Measurements from ENCODE around the gene TEX19. TPM values are rescaled to one million over a fixed set of nuclear protein-coding genes. Genes with fewer than 3 reads are reported as not detected.

Gene TEX19
- polyA plus RNA-seq, 3 donors = not detected

GRCh38 chr17:82384051-82384729 is 25.1 kb downstream of the TEX19 start:
- no peak for DNase-seq (ENCODE audit: extremely low read depth in 1 of 11, low read depth in 9 of 11, low spot score in 4 of 11)

DNA sequence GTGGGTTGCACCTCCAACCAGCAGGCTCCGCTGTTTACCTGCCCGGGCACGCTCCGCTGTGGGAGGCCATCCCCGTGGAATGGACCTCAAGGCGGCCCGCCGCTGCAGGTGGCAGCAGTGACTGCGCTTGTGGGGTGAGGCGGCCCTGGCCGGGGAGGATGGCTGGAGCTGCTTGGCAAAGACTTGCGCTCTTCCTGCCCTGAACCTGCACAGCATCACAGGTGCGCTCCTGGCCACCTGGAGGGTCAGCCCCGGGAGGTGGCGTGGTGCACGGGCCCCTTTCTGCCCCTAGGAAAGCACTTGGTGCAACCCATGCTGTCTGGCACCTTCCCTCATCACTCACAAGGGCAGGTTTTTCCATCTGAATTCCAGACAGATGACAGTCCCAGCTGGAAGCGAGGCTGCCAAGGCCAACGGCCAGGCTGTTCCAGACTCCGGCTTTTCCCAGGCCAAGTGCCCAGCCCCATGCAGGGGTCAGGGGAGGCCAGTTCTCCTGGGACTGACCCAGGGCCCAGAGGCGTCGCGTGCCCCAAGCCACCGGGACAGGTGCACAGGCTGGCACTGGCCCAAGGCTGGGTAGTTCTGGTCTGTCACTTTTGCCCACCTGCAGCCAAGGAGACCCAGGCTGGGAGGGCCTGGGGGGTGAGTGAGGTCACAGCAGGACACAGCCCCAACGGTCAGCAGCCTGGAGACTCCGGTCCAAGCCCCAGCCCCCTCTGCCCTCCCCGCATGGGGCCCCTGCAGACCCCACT is 25.9 kb downstream of the TEX19 start:
- DNase-seq (ENCODE audit: extremely low read depth in 1 of 11, low read depth in 9 of 11, low spot score in 4 of 11) = no peak

DNA sequence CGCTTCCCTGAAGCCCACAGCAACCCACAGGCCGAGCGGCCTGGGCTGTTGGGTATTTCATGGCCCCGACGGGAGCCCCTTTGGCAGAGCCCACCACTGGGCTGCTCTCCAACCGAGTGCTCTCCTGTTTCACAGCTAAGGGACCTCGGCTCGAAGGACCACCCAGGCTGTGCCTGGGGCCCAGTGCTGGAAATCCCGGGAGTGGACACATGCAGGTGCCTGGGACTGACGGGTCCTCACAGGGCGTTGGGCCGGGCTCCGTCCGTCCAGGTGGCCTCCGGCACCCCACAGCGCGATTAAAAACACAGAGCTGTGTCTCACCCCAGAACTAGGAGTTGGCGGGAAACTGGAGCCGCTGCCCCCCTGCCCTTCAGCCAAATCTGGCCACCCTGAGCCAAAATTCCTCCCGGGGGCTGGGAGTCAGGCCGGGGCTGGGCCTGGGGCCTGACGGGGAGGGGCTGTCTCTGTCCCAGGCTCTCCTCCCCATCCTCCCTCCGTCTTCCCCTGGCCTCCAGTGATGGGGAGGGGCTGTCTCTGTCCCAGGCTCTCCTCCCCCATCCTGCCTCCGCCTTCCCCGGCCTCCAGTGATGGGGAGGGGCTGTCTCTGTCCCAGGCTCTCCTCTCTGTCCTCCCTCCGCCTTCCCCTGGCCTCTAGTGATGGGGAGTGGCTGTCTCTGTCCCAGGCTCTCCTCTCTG is 26.7 kb downstream of the TEX19 start:
- DNase-seq (ENCODE audit: extremely low read depth in 1 of 11, low read depth in 9 of 11, low spot score in 4 of 11) = no peak

GRCh38 chr17:82386255-82386831 is 27.3 kb downstream of the TEX19 start:
- no peak for DNase-seq (ENCODE audit: extremely low read depth in 1 of 11, low read depth in 9 of 11, low spot score in 4 of 11)

- no peak for DNase-seq (ENCODE audit: extremely low read depth in 1 of 11, low read depth in 9 of 11, low spot score in 4 of 11)
These were observed 28.0 kb downstream of the TEX19 start for GRCh38 chr17:82386881-82387704.

GRCh38 chr17:82387705-82388106 is 28.7 kb downstream of the TEX19 start:
- no peak for DNase-seq (ENCODE audit: extremely low read depth in 1 of 11, low read depth in 9 of 11, low spot score in 4 of 11)

- DNase-seq (ENCODE audit: extremely low read depth in 1 of 11, low read depth in 9 of 11, low spot score in 4 of 11) = no peak
These were observed 29.3 kb downstream of the TEX19 start for GRCh38 chr17:82388223-82388921.

DNA sequence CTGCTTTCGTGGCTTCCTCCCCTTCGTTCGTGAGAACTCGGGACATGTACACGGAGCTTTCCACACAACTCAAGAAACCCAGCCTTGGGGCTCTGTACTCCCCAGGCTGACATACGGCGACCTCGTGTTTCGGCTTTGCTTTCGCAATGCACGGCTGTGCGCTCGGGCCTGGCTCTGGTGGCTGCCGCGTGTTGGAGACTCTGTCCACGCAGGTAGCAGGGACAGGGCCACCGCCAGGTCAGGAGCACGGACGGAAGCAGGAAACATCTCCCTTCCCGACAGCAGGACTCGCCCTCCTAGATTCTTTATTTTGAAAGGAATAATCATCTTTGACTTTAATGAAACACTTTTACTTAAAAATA is 29.9 kb downstream of the TEX19 start:
- no peak for DNase-seq (ENCODE audit: extremely low read depth in 1 of 11, low read depth in 9 of 11, low spot score in 4 of 11)

- DNase-seq (ENCODE audit: extremely low read depth in 1 of 11, low read depth in 9 of 11, low spot score in 4 of 11) = no peak
These were observed 30.3 kb downstream of the TEX19 start for GRCh38 chr17:82389379-82389778.

DNA sequence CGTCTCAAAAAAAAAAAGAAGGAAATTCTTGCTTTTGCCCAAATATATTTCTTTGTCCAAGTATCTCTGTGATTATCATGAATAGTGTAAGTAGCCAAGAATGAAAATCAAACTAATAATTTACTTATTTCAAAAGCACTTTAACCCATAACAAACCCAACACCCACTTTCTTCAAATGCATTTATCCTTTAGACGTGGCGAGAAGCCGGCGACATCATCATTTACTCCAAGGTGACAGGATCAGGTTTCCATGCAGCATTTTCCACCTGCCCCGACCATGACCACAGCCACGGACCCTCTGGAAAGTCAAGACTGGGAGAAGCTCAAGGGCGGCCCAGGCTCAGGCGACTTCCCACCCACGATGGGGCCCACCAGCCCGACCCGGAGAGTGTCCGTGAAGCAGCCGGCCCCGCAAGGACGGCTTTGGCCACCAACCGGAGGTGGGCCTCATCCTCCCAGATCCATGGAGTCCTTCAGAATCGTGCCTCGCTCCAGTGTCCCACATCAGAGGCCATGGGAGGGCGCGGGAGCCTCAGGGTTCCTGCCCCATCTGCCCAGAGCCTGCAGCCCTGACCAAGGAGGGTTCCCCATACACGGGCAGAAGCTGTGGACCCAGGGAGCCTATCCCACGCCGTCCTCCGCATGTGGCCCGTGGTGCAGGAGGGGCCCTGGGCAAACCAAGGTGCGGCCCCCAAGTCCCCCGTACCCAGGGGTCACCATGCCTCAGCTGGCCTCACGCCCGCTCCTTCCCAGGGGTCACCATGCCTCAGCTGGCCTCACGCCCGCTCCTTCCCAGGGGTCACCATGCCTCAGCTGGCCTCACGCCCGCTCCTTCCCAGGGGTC is 31.2 kb downstream of the TEX19 start:
- no peak for DNase-seq (ENCODE audit: extremely low read depth in 1 of 11, low read depth in 9 of 11, low spot score in 4 of 11)

DNA sequence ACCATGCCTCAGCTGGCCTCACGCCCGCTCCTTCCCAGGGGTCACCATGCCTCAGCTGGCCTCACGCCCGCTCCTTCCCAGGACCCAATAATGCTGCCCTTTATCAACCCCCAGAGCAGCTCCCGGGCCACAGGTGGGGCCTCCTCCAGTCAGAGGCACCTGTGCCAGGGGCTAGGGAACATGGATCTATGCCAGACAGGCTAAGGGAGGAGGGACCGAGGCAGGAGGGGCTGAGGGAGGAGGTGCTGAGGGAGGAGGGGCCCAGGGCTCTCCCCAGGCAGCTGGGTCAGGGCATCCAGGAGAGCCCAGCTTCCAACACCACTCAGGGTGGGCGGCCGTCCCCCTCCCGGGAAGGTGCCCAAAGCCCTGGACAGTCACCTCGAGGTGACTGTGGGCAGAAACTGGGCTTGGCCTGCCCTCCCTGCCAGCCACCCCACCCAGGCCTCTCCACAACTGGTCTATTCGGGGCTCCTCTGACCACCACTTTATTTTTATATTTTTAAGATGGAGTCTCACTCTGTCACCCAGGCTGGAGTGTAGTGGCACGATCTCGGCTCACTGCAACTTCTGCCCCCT is 31.9 kb downstream of the TEX19 start:
- DNase-seq (ENCODE audit: extremely low read depth in 1 of 11, low read depth in 9 of 11, low spot score in 4 of 11) = no peak

GRCh38 chr17:82391496-82392066 is 32.5 kb downstream of the TEX19 start:
- DNase-seq (ENCODE audit: extremely low read depth in 1 of 11, low read depth in 9 of 11, low spot score in 4 of 11) = no peak

DNA sequence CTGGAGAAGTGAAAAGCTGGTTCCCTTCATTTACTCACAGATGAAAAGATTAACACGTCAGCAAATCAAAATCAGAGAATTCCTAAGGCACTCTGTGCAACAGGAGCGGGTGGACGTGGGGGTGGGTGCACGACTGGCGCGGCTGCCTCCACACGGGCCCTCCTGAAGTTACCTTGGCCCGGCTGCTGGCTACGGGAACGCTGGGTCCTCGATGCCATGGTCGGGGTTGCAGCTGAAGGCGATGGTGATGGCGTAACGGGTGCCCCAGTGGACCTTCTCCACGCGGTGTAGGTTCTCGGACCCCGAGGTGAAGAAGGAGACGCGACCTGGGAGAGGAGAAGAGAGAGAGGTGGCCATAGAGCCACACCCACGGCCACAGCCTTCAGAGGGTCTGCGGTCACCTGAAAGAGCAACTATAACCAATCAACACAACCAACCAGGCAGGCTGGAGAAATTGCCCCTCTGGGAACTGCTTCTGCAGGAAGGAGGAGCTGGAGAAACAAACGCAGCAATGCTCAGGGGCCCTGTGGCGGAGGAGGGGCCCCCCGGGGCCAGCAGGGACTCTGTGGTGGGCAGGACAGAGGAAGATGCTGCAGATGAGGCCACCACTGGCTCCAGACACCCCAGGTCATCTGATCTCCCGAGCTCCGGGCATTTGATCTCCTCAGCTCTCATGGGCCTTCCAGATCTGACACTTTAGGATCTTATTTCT is 33.3 kb downstream of the TEX19 start:
- DNase-seq (ENCODE audit: extremely low read depth in 1 of 11, low read depth in 9 of 11, low spot score in 4 of 11) = no peak

- DNase-seq (ENCODE audit: extremely low read depth in 1 of 11, low read depth in 9 of 11, low spot score in 4 of 11) = no peak
These were observed 33.9 kb downstream of the TEX19 start for GRCh38 chr17:82392941-82393340.

GRCh38 chr17:82394278-82394677 is 35.2 kb downstream of the TEX19 start:
- DNase-seq (ENCODE audit: extremely low read depth in 1 of 11, low read depth in 9 of 11, low spot score in 4 of 11) = peak in 1 of 11 donors; percentile 57

All from renal cortex interstitium (tissue), 11 donors.